WTC11 (cell line): ENCODE data around the gene TPPP3. TPM values are rescaled to one million over a fixed set of nuclear protein-coding genes. Genes with fewer than 3 reads are reported as not detected.

ENCODE experiments used
- ATAC-seq: fragments of 200-7000 bp; cut with Tn5 transposase; 2 replicates; pipeline ENCODE4 v1.10.0; 2021; ENCODE audit warnings: mild to moderate bottlenecking, moderate library complexity
- CTCF ChIA-PET: fragments of 300-600 bp; sonication (Branson Sonifier 250); formaldehyde crosslinking; loops from one replicate; lab custom pipeline; 2021; ENCODE audit warnings: antibody characterized with exemption; lab: Charles Lee
- POLR2A ChIA-PET: fragments of 350-600 bp; sonication (Branson Sonifier 250); formaldehyde crosslinking; loops from one replicate; lab custom pipeline; 2021; ENCODE audit warnings: antibody characterized with exemption; lab: Charles Lee
- DNase-seq: peaks from one replicate; pipeline ENCODE4 v3.0.0; 2021; ENCODE audit warnings: low spot score
- H3K27ac Mint-ChIP-seq: 2 replicates; pipeline ENCODE4 v1.8.0; 2021; ENCODE audit warnings: mixed read lengths
- H3K27me3 Mint-ChIP-seq: 2 replicates; pipeline ENCODE4 v1.8.0; 2021; ENCODE audit warnings: low read depth, mild to moderate bottlenecking, moderate library complexity, mixed read lengths
- H3K36me3 Mint-ChIP-seq: 2 replicates; pipeline ENCODE4 v1.8.0; 2021; ENCODE audit warnings: mixed read lengths
- H3K4me1 Mint-ChIP-seq: 2 replicates; pipeline ENCODE4 v1.8.0; 2022; ENCODE audit warnings: mixed read lengths
- H3K4me3 Mint-ChIP-seq: 2 replicates; pipeline ENCODE4 v1.8.0; 2021; ENCODE audit warnings: mild to moderate bottlenecking, moderate library complexity, mixed read lengths
- H3K9me3 Mint-ChIP-seq: 2 replicates; pipeline ENCODE4 v1.8.0; 2021; ENCODE audit warnings: mixed read lengths
- ATF6 ChIP-seq: sonication (generic); formaldehyde crosslinking; IDR thresholded peaks from 2 replicates; pipeline ENCODE4 v1.8.1; 2023; ENCODE audit warnings: mild to moderate bottlenecking, missing genetic modification reagents
- CBFB ChIP-seq: sonication (generic); formaldehyde crosslinking; IDR thresholded peaks from 2 replicates; pipeline ENCODE4 v1.8.1; 2022; ENCODE audit warnings: mild to moderate bottlenecking, low read depth, missing genetic modification reagents
- ELF4 ChIP-seq: sonication (generic); formaldehyde crosslinking; IDR thresholded peaks from 2 replicates; pipeline ENCODE4 v1.8.1; 2022; ENCODE audit warnings: low read depth, mild to moderate bottlenecking, moderate library complexity, missing genetic modification reagents
- GABPB1 ChIP-seq: sonication (generic); formaldehyde crosslinking; IDR thresholded peaks from 2 replicates; pipeline ENCODE4 v1.8.1; 2023; ENCODE audit warnings: mild to moderate bottlenecking, missing genetic modification reagents
- GRHL2 ChIP-seq: fragments of 250-450 bp; sonication (Bioruptor Pico); IDR thresholded peaks from 2 replicates; pipeline ENCODE4 v1.8.0; 2022; ENCODE audit warnings: mild to moderate bottlenecking, moderate library complexity; ENCODE audit not compliant: insufficient replicate concordance, severe bottlenecking
- NR1H2 ChIP-seq: sonication (generic); formaldehyde crosslinking; IDR thresholded peaks from 2 replicates; pipeline ENCODE4 v1.9.0; 2021; ENCODE audit warnings: mild to moderate bottlenecking, moderate library complexity, missing genetic modification reagents
- NR3C1 ChIP-seq: sonication (generic); formaldehyde crosslinking; conservative IDR thresholded peaks from 2 replicates; pipeline ENCODE4 v1.8.1; 2023; ENCODE audit warnings: low read depth, mild to moderate bottlenecking, missing genetic modification reagents
- PRRX2 ChIP-seq: fragments of 250-450 bp; sonication (Bioruptor Pico); IDR thresholded peaks from 2 replicates; pipeline ENCODE4 v1.8.0; 2021; ENCODE audit warnings: mild to moderate bottlenecking
- SOX15 ChIP-seq: fragments of 250-450 bp; sonication (Bioruptor Pico); IDR thresholded peaks from 2 replicates; pipeline ENCODE4 v1.9.0; 2021; ENCODE audit warnings: mild to moderate bottlenecking
- SP1 ChIP-seq: sonication (generic); formaldehyde crosslinking; conservative IDR thresholded peaks from 2 replicates; pipeline ENCODE4 v1.8.1; 2022; ENCODE audit warnings: missing genetic modification reagents
- ZNF423 ChIP-seq: fragments of 250-450 bp; sonication (Bioruptor Pico); IDR thresholded peaks from 2 replicates; pipeline ENCODE4 v2.1.2; 2022; ENCODE audit warnings: mild to moderate bottlenecking, moderate library complexity
- ZNF671 ChIP-seq: fragments of 250-450 bp; sonication (Bioruptor Pico); IDR thresholded peaks from 2 replicates; pipeline ENCODE4 v1.8.0; 2021; ENCODE audit warnings: mild to moderate bottlenecking
- ZSCAN18 ChIP-seq: fragments of 250-450 bp; sonication (Bioruptor Pico); IDR thresholded peaks from 2 replicates; pipeline ENCODE4 v2.1.2; 2022; ENCODE audit warnings: mild to moderate bottlenecking, moderate library complexity
- total RNA-seq: library from RNA; stranded (reverse); gene quantifications from 3 replicates; pipeline ENCODE4 v1.2.3, GENCODE V29; 2021
- TF ChIP-seq, protein P1 (sequence below): sonication (generic); formaldehyde crosslinking; IDR thresholded peaks from 2 replicates; pipeline ENCODE4 v1.8.0; 2023; ENCODE audit warnings: mild to moderate bottlenecking, missing genetic modification reagents
- TF ChIP-seq, protein P2 (sequence below): sonication (generic); formaldehyde crosslinking; IDR thresholded peaks from 2 replicates; pipeline ENCODE4 v1.8.1; 2022; ENCODE audit warnings: low read depth, missing genetic modification reagents, borderline replicate concordance
- TF ChIP-seq, protein P3 (sequence below): sonication (generic); formaldehyde crosslinking; IDR thresholded peaks from 2 replicates; pipeline ENCODE4 v1.8.1; 2023; ENCODE audit warnings: mild to moderate bottlenecking, missing genetic modification reagents, moderate library complexity
- TF ChIP-seq, protein P4 (sequence below): fragments of 200-600 bp; IDR thresholded peaks from 2 replicates; pipeline ENCODE4 v1.8.0; 2022; ENCODE audit warnings: antibody characterized with exemption

TPPP3 gene
- total RNA-seq, 1 experiment from 2014 or later: 0.74 TPM

DNA sequence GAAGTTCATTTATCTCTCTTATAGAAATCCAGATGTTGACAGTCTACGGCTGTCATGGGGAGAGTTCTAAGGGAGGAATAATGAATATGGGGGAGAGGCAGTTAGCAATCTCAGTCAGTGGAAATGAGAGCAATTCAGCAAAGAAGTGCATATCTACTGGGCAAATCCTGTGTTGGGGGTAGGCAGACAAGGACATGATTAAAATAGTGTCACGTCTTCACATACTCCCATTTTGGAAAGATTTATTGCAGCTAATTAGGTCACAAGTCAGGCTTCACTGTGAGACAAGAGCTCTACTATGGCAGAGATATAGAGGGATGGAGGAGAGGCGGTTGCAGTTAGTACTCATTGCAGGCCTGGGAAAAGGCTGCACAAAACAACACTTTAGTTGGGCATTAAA, 36.9 kb downstream of the TPPP3 start:
- ChIA-PET POLR2A (no interaction called here), CTCF (interaction anchor here (1.5 kb wide), 1 partner anchor 43 kb away, joined by 5 read pairs; no protein-coding TSS in a partner anchor)
- DNase-seq (no peak), ATAC-seq (no peak)
- Mint-ChIP-seq H3K27ac (no peak overlapping the region), H3K27me3 (peaks cover 9% of the 10 kb centered on the region), H3K36me3 (no peaks in the 10 kb centered on the region), H3K9me3 (no peaks in the 10 kb centered on the region), H3K4me3 (no peak overlapping the region), H3K4me1 (no peaks in the 10 kb centered on the region)
- TF ChIP-seq ZSCAN18 (CRISPR knock-in tag): no peak
- TF ChIP-seq, protein P1, sequence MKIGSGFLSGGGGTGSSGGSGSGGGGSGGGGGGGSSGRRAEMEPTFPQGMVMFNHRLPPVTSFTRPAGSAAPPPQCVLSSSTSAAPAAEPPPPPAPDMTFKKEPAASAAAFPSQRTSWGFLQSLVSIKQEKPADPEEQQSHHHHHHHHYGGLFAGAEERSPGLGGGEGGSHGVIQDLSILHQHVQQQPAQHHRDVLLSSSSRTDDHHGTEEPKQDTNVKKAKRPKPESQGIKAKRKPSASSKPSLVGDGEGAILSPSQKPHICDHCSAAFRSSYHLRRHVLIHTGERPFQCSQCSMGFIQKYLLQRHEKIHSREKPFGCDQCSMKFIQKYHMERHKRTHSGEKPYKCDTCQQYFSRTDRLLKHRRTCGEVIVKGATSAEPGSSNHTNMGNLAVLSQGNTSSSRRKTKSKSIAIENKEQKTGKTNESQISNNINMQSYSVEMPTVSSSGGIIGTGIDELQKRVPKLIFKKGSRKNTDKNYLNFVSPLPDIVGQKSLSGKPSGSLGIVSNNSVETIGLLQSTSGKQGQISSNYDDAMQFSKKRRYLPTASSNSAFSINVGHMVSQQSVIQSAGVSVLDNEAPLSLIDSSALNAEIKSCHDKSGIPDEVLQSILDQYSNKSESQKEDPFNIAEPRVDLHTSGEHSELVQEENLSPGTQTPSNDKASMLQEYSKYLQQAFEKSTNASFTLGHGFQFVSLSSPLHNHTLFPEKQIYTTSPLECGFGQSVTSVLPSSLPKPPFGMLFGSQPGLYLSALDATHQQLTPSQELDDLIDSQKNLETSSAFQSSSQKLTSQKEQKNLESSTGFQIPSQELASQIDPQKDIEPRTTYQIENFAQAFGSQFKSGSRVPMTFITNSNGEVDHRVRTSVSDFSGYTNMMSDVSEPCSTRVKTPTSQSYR (CRISPR knock-in tag): no peak
- TF ChIP-seq, protein P2, sequence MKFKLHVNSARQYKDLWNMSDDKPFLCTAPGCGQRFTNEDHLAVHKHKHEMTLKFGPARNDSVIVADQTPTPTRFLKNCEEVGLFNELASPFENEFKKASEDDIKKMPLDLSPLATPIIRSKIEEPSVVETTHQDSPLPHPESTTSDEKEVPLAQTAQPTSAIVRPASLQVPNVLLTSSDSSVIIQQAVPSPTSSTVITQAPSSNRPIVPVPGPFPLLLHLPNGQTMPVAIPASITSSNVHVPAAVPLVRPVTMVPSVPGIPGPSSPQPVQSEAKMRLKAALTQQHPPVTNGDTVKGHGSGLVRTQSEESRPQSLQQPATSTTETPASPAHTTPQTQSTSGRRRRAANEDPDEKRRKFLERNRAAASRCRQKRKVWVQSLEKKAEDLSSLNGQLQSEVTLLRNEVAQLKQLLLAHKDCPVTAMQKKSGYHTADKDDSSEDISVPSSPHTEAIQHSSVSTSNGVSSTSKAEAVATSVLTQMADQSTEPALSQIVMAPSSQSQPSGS (CRISPR knock-in tag): no peak
- no peak for TF ChIP-seq PRRX2 (CRISPR knock-in tag)
- no peak for TF ChIP-seq GRHL2
- no peak for TF ChIP-seq ZNF671 (CRISPR knock-in tag)
- no peak for TF ChIP-seq GABPB1
- no peak for TF ChIP-seq ZNF423 (CRISPR knock-in tag)
- TF ChIP-seq CBFB (CRISPR knock-in tag): no peak
- TF ChIP-seq, protein P3, sequence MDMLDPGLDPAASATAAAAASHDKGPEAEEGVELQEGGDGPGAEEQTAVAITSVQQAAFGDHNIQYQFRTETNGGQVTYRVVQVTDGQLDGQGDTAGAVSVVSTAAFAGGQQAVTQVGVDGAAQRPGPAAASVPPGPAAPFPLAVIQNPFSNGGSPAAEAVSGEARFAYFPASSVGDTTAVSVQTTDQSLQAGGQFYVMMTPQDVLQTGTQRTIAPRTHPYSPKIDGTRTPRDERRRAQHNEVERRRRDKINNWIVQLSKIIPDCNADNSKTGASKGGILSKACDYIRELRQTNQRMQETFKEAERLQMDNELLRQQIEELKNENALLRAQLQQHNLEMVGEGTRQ (CRISPR knock-in tag): no peak
- no peak for TF ChIP-seq ATF6 (CRISPR knock-in tag)
- TF ChIP-seq ELF4: no peak
- no peak for TF ChIP-seq SP1 (CRISPR knock-in tag)
- no peak for TF ChIP-seq NR1H2 (CRISPR knock-in tag)
- no peak for TF ChIP-seq NR3C1 (CRISPR knock-in tag)
- TF ChIP-seq SOX15 (CRISPR knock-in tag): no peak
- TF ChIP-seq, protein P4, sequence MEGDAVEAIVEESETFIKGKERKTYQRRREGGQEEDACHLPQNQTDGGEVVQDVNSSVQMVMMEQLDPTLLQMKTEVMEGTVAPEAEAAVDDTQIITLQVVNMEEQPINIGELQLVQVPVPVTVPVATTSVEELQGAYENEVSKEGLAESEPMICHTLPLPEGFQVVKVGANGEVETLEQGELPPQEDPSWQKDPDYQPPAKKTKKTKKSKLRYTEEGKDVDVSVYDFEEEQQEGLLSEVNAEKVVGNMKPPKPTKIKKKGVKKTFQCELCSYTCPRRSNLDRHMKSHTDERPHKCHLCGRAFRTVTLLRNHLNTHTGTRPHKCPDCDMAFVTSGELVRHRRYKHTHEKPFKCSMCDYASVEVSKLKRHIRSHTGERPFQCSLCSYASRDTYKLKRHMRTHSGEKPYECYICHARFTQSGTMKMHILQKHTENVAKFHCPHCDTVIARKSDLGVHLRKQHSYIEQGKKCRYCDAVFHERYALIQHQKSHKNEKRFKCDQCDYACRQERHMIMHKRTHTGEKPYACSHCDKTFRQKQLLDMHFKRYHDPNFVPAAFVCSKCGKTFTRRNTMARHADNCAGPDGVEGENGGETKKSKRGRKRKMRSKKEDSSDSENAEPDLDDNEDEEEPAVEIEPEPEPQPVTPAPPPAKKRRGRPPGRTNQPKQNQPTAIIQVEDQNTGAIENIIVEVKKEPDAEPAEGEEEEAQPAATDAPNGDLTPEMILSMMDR: no peak
